DMS53 (cell line): Measurements from ENCODE around the gene EFHD2.
"Not testable (repeated sequence)": the region's sequence is repeated elsewhere in the genome, so short reads cannot be mapped to it uniquely, and the experiment has no call there.

Experiments used
- DNase-seq: peaks from one replicate; lab custom pipeline; 2025; lab: John Stamatoyannopoulos, UW

Gene EFHD2

GRCh38 chr1:15388201-15388880 is 21.3 kb upstream of the EFHD2 start:
- DNase-seq = no peak

- not testable (repeated sequence) for DNase-seq
Measured at GRCh38 chr1:15389828-15390227, 19.9 kb upstream of the EFHD2 start.

- no peak for DNase-seq
Measured at GRCh38 chr1:15390667-15391066, 19.0 kb upstream of the EFHD2 start.

- DNase-seq = no peak
Measured at GRCh38 chr1:15391366-15391765, 18.3 kb upstream of the EFHD2 start.

- DNase-seq = no peak
Measured at GRCh38 chr1:15393475-15394257, 16.0 kb upstream of the EFHD2 start.

- DNase-seq = no peak
Measured at GRCh38 chr1:15394258-15394690, 15.4 kb upstream of the EFHD2 start.

GRCh38 chr1:15397236-15397635 is 12.5 kb upstream of the EFHD2 start:
- DNase-seq = no peak

- peak; percentile 12 for DNase-seq
Measured at GRCh38 chr1:15399710-15400109, 10.0 kb upstream of the EFHD2 start.

GRCh38 chr1:15400627-15401026 is 9.1 kb upstream of the EFHD2 start:
- peak; percentile 53 for DNase-seq

GRCh38 chr1:15401391-15402055 is 8.2 kb upstream of the EFHD2 start:
- no peak for DNase-seq

- no peak for DNase-seq
Measured at GRCh38 chr1:15402809-15403450, 6.8 kb upstream of the EFHD2 start.

GRCh38 chr1:15403962-15404580 is 5.6 kb upstream of the EFHD2 start:
- no peak for DNase-seq

- DNase-seq = no peak
Measured at GRCh38 chr1:15405106-15405850, 4.4 kb upstream of the EFHD2 start.

GRCh38 chr1:15406614-15407559 is 2.8 kb upstream of the EFHD2 start:
- DNase-seq = no peak

- no peak for DNase-seq
Measured at GRCh38 chr1:15407580-15407979, 2.1 kb upstream of the EFHD2 start.

GRCh38 chr1:15408890-15409387 is 749 bp upstream of the EFHD2 start:
- DNase-seq = no peak

GRCh38 chr1:15410223-15410883 is 665 bp downstream of the EFHD2 start:
- peak; percentile 35 for DNase-seq

GRCh38 chr1:15410884-15411245 is 1.2 kb downstream of the EFHD2 start:
- no peak for DNase-seq

GRCh38 chr1:15411593-15412137 is 2.0 kb downstream of the EFHD2 start:
- DNase-seq = no peak
